ENCODE data around the gene TMEM117.
A peak's percentile ranks its signal among the peaks of the same experiment; 100 is the strongest.
"Not testable (repeated sequence)": the region's sequence is repeated elsewhere in the genome, so short reads cannot be mapped to it uniquely, and the experiment has no call there.

TMEM117 gene

DNA sequence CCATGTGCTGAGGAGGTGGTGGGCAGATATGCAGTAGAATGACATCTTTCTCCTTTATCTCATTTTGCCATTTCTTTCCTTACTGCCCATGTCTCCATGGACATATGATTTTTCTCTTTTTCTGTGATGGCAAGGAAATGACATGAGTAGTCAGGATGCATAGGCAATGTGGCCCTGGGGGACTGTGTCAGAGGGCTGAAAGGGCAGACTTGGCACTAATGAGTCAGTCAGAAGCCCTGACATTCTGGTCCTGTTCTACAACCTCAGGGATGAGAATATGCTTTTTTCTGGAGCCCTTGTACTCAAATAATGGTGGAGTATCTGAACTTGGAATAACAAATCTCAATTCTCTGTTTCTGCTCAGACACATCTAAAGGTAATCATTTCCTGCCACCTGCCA, 167.8 kb downstream of the TMEM117 start:
- H3K27ac Mint-ChIP-seq: peak overlapping the region in 1 of 2 donors; percentile 12
- H3K9me3 Mint-ChIP-seq: peaks cover 7% of the 10 kb centered on the region in 2 donors
- DNase-seq (no peak), ATAC-seq (replicated peaks) (no peak)
- H3K36me3 Mint-ChIP-seq (ENCODE audit: insufficient read depth): no peaks in the 10 kb centered on the region
- no peaks in the 10 kb centered on the region for H3K27me3 Mint-ChIP-seq
- no peak overlapping the region for H3K4me3 Mint-ChIP-seq
- H3K4me1 Mint-ChIP-seq (ENCODE audit: low read depth in 2 of 2): no peaks in the 10 kb centered on the region

DNA sequence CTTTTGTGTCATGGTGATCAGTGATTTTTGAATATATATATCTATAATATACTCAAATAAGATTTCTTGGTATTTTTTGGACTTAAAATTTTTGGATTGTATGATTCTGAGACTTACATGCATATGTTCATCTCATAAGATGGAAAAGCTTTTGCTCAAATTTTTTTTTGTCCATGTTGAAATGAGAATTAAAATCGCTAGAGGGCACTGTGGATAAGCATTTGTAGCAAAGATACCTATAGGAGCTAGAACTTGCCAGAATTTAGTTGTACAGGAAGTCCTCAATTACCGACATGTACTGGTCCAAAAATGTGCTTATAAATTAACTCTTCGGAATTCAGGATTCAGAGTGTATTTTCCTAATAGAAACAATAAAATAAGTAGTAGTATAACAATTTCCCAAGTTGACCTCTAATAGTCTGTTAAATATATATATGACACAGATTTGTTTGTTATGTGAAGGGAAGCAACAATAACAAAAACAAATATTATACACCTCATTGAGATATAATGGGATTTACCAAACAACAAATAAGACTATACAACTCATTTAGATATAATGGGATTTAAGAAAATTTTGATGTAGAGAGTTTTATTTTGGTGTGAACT, 179.6 kb downstream of the TMEM117 start:
- Mint-ChIP-seq H3K27ac (no peak overlapping the region), H3K36me3 (ENCODE audit: insufficient read depth) (peaks cover 2% of the 10 kb centered on the region), H3K9me3 (no peaks in the 10 kb centered on the region), H3K4me3 (no peak overlapping the region), H3K27me3 (no peaks in the 10 kb centered on the region), H3K4me1 (ENCODE audit: low read depth in 2 of 2) (no peaks in the 10 kb centered on the region)
- ATAC-seq (replicated peaks) (peak; percentile 59), DNase-seq (no peak)

DNA sequence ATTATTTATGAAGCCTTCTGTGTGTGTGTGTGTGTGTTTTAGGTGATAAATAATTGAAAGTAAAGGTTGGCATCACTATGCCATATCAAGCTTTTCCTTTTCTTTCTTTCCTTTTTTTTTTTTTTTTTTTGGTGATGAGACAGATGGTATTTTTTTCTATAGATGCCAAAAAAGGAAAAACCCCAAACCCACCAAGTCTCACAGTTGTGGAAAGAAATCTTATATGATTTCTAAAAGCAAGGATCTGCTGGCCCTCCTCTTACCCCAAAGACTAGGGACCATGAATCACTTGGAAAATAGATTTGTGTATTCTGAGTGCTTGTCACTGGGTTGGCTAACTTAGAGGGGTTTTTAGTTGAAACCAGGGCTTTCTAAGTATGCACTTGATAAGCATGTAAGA, 181.3 kb downstream of the TMEM117 start:
- Mint-ChIP-seq H3K9me3 (no peaks in the 10 kb centered on the region), H3K27me3 (no peaks in the 10 kb centered on the region), H3K4me1 (ENCODE audit: low read depth in 2 of 2) (peaks cover 0 to 3% of the 10 kb centered on the region in 2 donors), H3K36me3 (ENCODE audit: insufficient read depth) (peaks cover 2% of the 10 kb centered on the region), H3K4me3 (no peak overlapping the region), H3K27ac (no peak overlapping the region)
- no peak for DNase-seq
- no peak for ATAC-seq (replicated peaks)

DNA sequence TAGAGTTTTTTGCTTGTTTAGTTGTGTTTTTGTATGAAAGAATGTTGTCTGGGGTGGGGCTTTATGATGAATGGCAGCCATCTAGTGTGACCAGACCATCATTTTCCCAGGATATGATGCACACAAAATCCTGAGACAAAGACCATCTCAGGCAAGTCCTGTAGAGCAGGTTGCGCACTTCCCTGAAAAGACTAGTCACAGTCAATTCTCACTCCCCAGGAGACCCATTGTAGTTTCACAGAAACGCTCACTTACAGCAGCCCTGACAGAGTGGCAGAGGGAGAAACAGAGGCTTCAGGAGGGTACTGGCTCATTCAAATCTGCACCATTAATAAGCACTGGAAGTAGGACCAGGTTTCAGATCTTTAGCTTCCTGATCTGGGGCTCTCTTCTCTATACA, 183.2 kb downstream of the TMEM117 start:
- Mint-ChIP-seq H3K36me3 (ENCODE audit: insufficient read depth) (no peaks in the 10 kb centered on the region), H3K27ac (no peak overlapping the region), H3K27me3 (no peaks in the 10 kb centered on the region), H3K9me3 (no peaks in the 10 kb centered on the region), H3K4me3 (no peak overlapping the region), H3K4me1 (ENCODE audit: low read depth in 2 of 2) (peaks cover 0 to 3% of the 10 kb centered on the region in 2 donors)
- ATAC-seq (replicated peaks) (no peak), DNase-seq (no peak)

DNA sequence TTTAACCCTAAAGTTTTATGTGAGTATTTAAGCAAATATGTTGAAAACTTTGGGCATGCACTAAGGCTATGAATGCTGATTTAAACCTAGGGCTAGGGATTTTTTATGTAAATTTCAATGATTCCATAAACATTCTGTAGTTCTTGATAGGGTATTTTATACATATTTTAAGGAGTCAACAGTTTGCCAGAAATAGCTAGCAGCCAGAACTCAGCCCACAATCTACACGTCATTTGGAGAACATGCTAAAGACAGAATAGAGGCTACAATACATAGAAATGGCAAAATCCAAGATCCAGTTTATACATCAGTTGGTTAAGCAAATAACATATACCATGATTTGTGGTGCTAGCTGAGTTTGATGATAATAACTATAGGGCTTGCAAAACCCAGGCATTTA, 184.7 kb downstream of the TMEM117 start:
- peaks cover 0 to 3% of the 10 kb centered on the region in 2 donors for H3K4me1 Mint-ChIP-seq (ENCODE audit: low read depth in 2 of 2)
- H3K36me3 Mint-ChIP-seq (ENCODE audit: insufficient read depth): no peaks in the 10 kb centered on the region

DNA sequence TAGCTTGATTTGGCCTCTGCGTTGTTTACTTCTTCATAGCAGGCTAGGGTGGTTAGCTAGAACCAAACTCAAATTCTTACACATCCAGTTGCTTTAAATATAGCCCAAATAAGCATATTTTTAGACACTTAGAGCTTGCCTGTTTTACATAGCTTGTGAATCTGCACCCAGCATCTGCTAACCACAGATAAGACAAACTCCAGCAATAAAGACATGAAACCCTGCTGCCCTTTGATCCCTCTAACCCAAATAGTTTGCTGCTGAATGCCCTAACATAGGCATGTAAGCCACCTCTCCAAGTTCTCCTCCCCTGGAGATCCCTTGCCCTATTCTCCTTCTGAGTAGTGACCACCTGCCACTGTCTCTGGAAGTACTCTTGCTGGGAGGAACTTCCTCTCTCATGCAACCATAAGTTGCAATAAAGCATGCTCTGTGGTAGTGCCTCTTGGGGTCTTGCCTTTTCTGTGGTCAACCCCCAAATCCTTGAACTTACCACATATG, 185.6 kb downstream of the TMEM117 start:
- peaks cover 0 to 3% of the 10 kb centered on the region in 2 donors for H3K4me1 Mint-ChIP-seq (ENCODE audit: low read depth in 2 of 2)
- no peaks in the 10 kb centered on the region for H3K9me3 Mint-ChIP-seq
- ATAC-seq (replicated peaks) (no peak), DNase-seq (no peak)
- no peak overlapping the region for H3K4me3 Mint-ChIP-seq
- H3K27ac Mint-ChIP-seq: no peak overlapping the region
- no peaks in the 10 kb centered on the region for H3K27me3 Mint-ChIP-seq
- H3K36me3 Mint-ChIP-seq (ENCODE audit: insufficient read depth): no peaks in the 10 kb centered on the region

More for the DNA sequence above, 184.7 kb downstream of the TMEM117 start:
- H3K27ac Mint-ChIP-seq: no peak overlapping the region
- DNase-seq (no peak), ATAC-seq (replicated peaks) (no peak)
- H3K27me3 Mint-ChIP-seq: no peaks in the 10 kb centered on the region
- no peaks in the 10 kb centered on the region for H3K9me3 Mint-ChIP-seq
- H3K4me3 Mint-ChIP-seq: no peak overlapping the region

DNA sequence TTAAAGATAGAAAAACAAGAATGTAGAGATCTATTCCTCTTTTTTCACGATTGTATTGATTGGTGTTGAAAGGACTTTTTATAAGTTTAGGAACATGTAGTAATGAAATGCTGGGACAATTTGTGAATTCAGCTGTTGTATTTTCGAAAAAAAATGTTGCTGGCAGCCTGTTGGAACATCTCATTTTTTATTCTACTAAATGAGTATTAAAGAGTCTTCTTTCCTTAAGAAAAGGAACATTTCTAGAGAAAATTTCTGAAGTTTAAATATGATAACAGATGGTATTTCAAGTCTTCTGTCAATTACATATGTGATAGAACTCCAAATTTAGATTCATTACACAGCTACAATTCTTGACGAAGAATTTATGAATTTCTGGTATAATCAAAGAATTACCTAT, 189.6 kb downstream of the TMEM117 start:
- DNase-seq: no peak
- no peak for ATAC-seq (replicated peaks)
- H3K27me3 Mint-ChIP-seq: no peaks in the 10 kb centered on the region
- H3K36me3 Mint-ChIP-seq (ENCODE audit: insufficient read depth): no peaks in the 10 kb centered on the region
- H3K27ac Mint-ChIP-seq: no peak overlapping the region
- peaks cover 0 to 3% of the 10 kb centered on the region in 2 donors for H3K4me1 Mint-ChIP-seq (ENCODE audit: low read depth in 2 of 2)
- H3K4me3 Mint-ChIP-seq: no peak overlapping the region
- H3K9me3 Mint-ChIP-seq: no peaks in the 10 kb centered on the region

DNA sequence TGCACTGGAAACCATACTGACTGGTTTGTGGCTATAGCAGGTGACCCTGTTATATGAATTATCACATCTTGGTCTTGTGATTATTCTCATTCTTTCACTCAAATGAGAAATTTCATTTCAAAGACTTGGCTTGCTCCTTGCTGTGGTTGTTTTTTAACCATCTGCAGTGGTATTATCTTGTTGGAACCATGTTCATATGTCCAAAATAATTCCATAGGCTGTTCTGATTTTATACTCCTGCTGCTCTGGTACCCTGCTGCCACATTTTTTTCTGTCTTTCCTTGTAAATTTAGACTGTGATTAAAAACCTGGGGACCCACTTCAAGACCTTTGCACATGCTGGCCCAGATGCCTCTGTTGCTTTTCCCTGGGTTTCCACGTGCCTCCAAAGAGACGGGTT, 190.2 kb downstream of the TMEM117 start:
- no peak overlapping the region for H3K4me3 Mint-ChIP-seq
- H3K27ac Mint-ChIP-seq: no peak overlapping the region
- no peaks in the 10 kb centered on the region for H3K9me3 Mint-ChIP-seq
- peaks cover 0 to 3% of the 10 kb centered on the region in 2 donors for H3K4me1 Mint-ChIP-seq (ENCODE audit: low read depth in 2 of 2)
- ATAC-seq (replicated peaks) (no peak), DNase-seq (no peak)
- no peaks in the 10 kb centered on the region for H3K36me3 Mint-ChIP-seq (ENCODE audit: insufficient read depth)
- no peaks in the 10 kb centered on the region for H3K27me3 Mint-ChIP-seq

DNA sequence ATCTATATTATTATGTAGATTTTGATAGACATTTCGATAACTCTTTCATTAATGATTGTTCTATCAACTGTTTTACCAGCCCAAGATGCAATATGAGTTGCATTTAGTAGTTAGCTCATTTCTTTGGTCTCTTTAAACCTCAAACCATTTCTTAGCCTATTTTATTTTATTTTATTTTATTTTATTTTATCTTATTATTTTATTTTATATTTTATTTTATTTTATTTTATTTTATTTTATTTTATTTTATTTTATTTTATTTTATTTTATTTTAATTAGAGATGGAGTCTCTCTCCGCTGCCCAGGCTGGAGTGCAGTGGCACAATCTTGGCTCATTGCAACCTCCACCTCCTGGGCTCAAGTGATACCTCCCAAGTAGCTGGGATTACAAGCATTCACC, 191.0 kb downstream of the TMEM117 start:
- H3K9me3 Mint-ChIP-seq; H3K4me3 Mint-ChIP-seq; H3K4me1 Mint-ChIP-seq (ENCODE audit: low read depth in 2 of 2); ATAC-seq (replicated peaks); H3K27me3 Mint-ChIP-seq; H3K27ac Mint-ChIP-seq; H3K36me3 Mint-ChIP-seq (ENCODE audit: insufficient read depth); DNase-seq: not testable (repeated sequence)

DNA sequence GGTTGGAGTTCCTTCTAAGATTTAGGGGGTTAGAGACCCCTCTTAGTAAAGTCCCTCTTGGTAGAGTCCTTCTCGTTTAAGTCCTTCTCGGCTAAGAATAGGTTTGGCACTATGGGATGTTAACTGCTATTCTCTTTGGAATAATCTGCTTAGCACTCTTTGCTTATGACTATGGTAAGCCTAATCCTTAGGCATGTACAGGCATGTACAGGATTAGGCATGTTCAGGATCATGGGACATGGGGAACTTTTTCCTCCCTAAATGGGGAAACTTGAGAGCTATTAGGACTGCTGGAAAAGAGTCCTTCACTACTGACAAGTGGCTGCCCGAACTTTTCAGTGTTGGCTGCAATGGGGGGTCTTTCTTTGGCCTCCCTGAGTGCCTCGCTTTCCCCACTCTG, 193.3 kb downstream of the TMEM117 start:
- no peak overlapping the region for H3K4me3 Mint-ChIP-seq

DNA sequence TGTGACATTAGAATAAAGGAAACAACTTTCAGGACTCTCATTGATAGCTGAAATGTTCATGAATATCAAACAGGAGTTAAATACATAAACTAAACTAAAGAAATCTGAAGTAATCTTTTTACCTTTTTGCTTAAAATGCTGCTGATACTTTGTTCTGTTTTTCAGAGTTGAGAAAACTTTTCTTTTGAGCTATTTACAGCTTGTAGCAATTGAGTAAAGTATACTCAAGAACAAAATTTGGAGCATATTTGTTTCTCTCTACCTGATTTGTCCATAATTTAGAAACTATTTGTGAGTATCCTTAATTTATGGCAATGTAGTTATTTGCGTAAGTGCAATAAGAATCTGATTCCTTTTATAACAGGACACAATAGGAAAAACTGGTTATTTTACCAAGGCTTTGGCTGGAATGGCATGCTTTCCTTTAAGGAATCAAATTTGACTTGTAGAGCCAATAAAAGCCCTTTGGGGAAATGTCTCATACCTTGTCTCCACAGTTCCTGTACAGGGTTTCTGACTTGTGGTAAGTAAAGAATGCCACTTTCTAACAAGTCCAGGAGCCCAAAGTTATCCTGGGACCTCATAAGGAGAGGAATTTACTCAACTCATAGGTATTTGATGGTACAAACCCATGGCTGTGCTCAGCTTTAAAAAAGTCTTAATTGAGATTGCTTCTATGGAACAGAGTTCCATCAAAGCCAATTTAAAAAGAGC, 195.7 kb downstream of the TMEM117 start:
- no peaks in the 10 kb centered on the region for H3K4me1 Mint-ChIP-seq (ENCODE audit: low read depth in 2 of 2)
- DNase-seq (no peak), ATAC-seq (replicated peaks) (no peak)
- H3K27me3 Mint-ChIP-seq: no peaks in the 10 kb centered on the region
- H3K9me3 Mint-ChIP-seq: no peaks in the 10 kb centered on the region
- H3K4me3 Mint-ChIP-seq: no peak overlapping the region
- no peak overlapping the region for H3K27ac Mint-ChIP-seq
- H3K36me3 Mint-ChIP-seq (ENCODE audit: insufficient read depth): no peaks in the 10 kb centered on the region

More for the DNA sequence above, 193.3 kb downstream of the TMEM117 start:
- no peaks in the 10 kb centered on the region for H3K27me3 Mint-ChIP-seq
- ATAC-seq (replicated peaks): no peak
- H3K36me3 Mint-ChIP-seq (ENCODE audit: insufficient read depth): no peaks in the 10 kb centered on the region
- H3K9me3 Mint-ChIP-seq: no peaks in the 10 kb centered on the region
- no peaks in the 10 kb centered on the region for H3K4me1 Mint-ChIP-seq (ENCODE audit: low read depth in 2 of 2)
- no peak overlapping the region for H3K27ac Mint-ChIP-seq
- DNase-seq: no peak

DNA sequence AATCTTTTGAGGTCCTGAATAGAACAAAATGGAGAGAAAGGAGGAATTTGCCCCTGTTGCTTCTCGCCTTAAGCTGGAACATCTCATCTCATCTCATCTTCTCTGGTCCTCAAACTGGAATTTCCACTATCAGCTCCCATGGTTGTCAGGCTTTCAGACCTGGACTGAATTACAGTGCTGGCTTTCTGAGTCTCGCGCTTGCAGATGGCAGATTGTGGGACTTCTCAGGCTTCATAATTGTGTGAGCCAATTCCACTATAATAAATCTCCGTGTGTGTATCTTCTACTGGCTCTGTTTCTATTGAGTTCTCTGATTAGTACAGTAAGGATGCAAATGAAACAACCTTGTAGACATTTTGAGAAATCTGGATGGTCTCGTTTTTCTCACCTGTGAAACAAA, 199.0 kb downstream of the TMEM117 start:
- DNase-seq (no peak), ATAC-seq (replicated peaks) (no peak)
- Mint-ChIP-seq H3K27me3 (no peaks in the 10 kb centered on the region), H3K4me3 (no peak overlapping the region), H3K36me3 (ENCODE audit: insufficient read depth) (no peaks in the 10 kb centered on the region), H3K27ac (no peak overlapping the region), H3K4me1 (ENCODE audit: low read depth in 2 of 2) (peaks cover 0 to 2% of the 10 kb centered on the region in 2 donors), H3K9me3 (no peaks in the 10 kb centered on the region)

DNA sequence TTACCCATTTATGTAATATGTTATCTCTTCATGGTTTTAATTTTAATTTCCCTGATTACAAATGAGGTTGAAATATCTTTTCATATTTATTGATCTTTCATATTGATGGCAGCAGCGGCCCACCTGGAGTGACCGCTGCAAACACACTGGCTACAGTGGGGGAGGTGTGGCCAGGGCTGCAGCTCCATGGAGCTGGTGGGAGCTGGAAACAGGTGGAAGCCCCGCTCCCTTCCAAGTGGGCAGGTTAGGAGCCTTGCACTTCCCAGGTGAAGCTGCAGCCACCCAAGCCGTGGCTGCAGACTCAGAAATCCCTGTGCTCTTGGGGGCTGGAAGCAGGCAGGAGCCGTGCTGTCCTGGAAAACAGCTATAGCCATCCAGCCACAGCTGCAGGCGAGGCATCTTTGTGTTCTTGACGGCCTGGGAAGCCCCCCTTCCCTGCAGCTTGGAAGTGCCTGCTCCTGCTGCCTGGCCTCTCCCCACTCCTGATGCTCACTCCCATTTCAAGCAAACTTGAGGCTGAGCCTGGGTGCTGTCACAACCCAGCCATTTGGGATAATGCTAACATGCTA, 201.1 kb downstream of the TMEM117 start:
- Mint-ChIP-seq H3K4me1 (ENCODE audit: low read depth in 2 of 2) (peaks cover 0 to 2% of the 10 kb centered on the region in 2 donors), H3K27ac (no peak overlapping the region), H3K9me3 (no peaks in the 10 kb centered on the region), H3K36me3 (ENCODE audit: insufficient read depth) (no peaks in the 10 kb centered on the region), H3K27me3 (no peaks in the 10 kb centered on the region), H3K4me3 (no peak overlapping the region)
- ATAC-seq (replicated peaks) (no peak), DNase-seq (no peak)

DNA sequence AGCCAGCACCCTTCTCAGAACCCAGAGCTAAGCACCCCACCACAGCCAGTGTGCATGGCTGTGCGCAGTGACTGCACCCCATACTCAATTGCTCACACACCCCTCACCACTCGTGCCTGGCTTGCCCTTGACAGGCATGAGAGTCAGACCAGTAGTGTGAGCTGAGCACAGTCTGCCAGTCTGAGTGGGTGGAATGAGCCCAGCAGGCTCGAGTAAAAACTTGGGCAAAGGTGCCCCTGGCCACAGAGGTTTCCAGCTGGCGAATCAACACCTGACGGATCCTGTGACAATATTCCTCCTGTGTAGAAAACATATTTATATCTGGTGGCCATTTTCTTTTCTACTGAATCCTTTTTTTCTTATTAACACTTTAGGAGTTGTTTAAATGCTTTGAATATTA, 202.5 kb downstream of the TMEM117 start:
- H3K9me3 Mint-ChIP-seq: no peaks in the 10 kb centered on the region
- H3K4me3 Mint-ChIP-seq: no peak overlapping the region
- ATAC-seq (replicated peaks): no peak
- H3K36me3 Mint-ChIP-seq (ENCODE audit: insufficient read depth): no peaks in the 10 kb centered on the region
- peak overlapping the region in 1 of 2 donors; percentile 31 for H3K27ac Mint-ChIP-seq
- peaks cover 0 to 2% of the 10 kb centered on the region in 2 donors for H3K4me1 Mint-ChIP-seq (ENCODE audit: low read depth in 2 of 2)
- no peaks in the 10 kb centered on the region for H3K27me3 Mint-ChIP-seq
- no peak for DNase-seq

All from effector memory CD8-positive, alpha-beta T cell (primary cell).